HCT116 (cell line): ENCODE results near the gene VSIG4. TPM values are rescaled to one million over a fixed set of nuclear protein-coding genes. Genes with fewer than 3 reads are reported as not detected.

ENCODE experiments used
- ATAC-seq: fragments of 200-7000 bp; cut with Tn5 transposase; 2 replicates; pipeline ENCODE4 v1.9.1; 2020; ENCODE audit warnings: mild to moderate bottlenecking, moderate library complexity
- BruUV-seq: library from RNA; stranded (reverse); fragments of 400-500 nt; replicated peaks from 2 replicates; lab custom pipeline; 2021; lab: Mats Ljungman, UMichigan
- CTCF ChIA-PET: fragments of 300-600 bp; sonication (Branson Sonifier 250); formaldehyde crosslinking; loops from one replicate; lab custom pipeline; 2021; ENCODE audit warnings: antibody characterized with exemption; lab: Charles Lee
- POLR2A ChIA-PET: fragments of 300-600, 350-600 bp; sonication (Branson Sonifier 250); formaldehyde crosslinking; loops from one replicate; lab custom pipeline; 2021; ENCODE audit warnings: antibody characterized with exemption; lab: Charles Lee
- RAD21 ChIA-PET, 2 experiments: fragments of 300-600 bp; sonication (Branson Sonifier 250); formaldehyde crosslinking; loops; one replicate each; lab custom pipeline; 2023; ENCODE audit warnings: low total read pairs in 2 of 2; ENCODE audit not compliant: uncharacterized antibody in 2 of 2, unreplicated experiment in 2 of 2, low non-redundant PET in 1 of 2; lab: Charles Lee
- DNase-seq: peaks from one replicate; pipeline ENCODE4 v3.0.0-alpha.2; 2010; ENCODE audit warnings: low read depth, low spot score
- H2AFZ ChIP-seq: fragments of 200-600 bp; shearing (Covaris generic), sonication (generic); 2 replicates; pipeline ENCODE4 v1.6.1; 2017; ENCODE audit warnings: low read depth, mixed run types, mixed read lengths, antibody characterized with exemption, low read length; ENCODE audit not compliant: poor library complexity, severe bottlenecking
- H3K27ac ChIP-seq: 2 replicates; pipeline ENCODE4 v1.5.1; 2012; ENCODE audit warnings: low read depth, low read length
- H3K27me3 ChIP-seq: fragments of 200-600 bp; sonication (generic); 2 replicates; pipeline ENCODE4 v1.6.1; 2016; ENCODE audit warnings: mixed run types, low read length, mixed read lengths; ENCODE audit not compliant: insufficient read depth
- H3K36me3 ChIP-seq, 2 experiments: fragments of 200-500 bp in 1 of 2; fragments of 200-600 bp in 1 of 2; sonication (Bioruptor generic) in 1 of 2; sonication (generic) in 1 of 2; 2 replicates each; pipeline versions ENCODE4 v1.5.1 to v1.6.1; 2014 to 2016; ENCODE audit warnings: low read length in 2 of 2, inconsistent platforms in 1 of 2, mixed read lengths in 1 of 2, mixed run types in 1 of 2; ENCODE audit not compliant: insufficient read depth in 2 of 2, control insufficient read depth in 1 of 2
- H3K4me1 ChIP-seq, 2 experiments: fragments of 200-600 bp in 1 of 2; sonication (generic) in 1 of 2; 2 replicates each; pipeline versions ENCODE4 v1.5.1 to v1.6.1; 2012 to 2017; ENCODE audit warnings: low read length in 2 of 2, inconsistent platforms in 1 of 2, mild to moderate bottlenecking in 1 of 2, mixed read lengths in 1 of 2, mixed run types in 1 of 2, moderate library complexity in 1 of 2; ENCODE audit not compliant: insufficient read depth in 2 of 2, control insufficient read depth in 1 of 2
- H3K4me2 ChIP-seq: fragments of 200-600 bp; sonication (generic); 2 replicates; pipeline ENCODE4 v1.6.1; 2017; ENCODE audit warnings: mixed run types, low read length, mixed read lengths
- H3K4me3 ChIP-seq, 2 experiments: fragments of 200-600 bp in 1 of 2; sonication (generic) in 1 of 2; replicated peaks in 1 of 2; 2 replicates each; pipeline ENCODE4 v1.5.1; 2011 to 2016; ENCODE audit warnings: low read length in 2 of 2, control low read depth in 1 of 2, low read depth in 1 of 2, mild to moderate bottlenecking in 1 of 2, mixed read lengths in 1 of 2, mixed run types in 1 of 2
- H3K79me2 ChIP-seq: fragments of 200-600 bp; sonication (generic); 2 replicates; pipeline ENCODE4 v1.6.1; 2017; ENCODE audit warnings: mild to moderate bottlenecking, mixed run types, low read length, moderate library complexity, mixed read lengths; ENCODE audit not compliant: insufficient read depth
- H3K9ac ChIP-seq: fragments of 200-600 bp; sonication (generic); 2 replicates; pipeline ENCODE4 v1.6.1; 2016; ENCODE audit warnings: low read length, mixed read lengths
- H3K9me2 ChIP-seq: fragments of 200-600 bp; sonication (generic), shearing (Covaris generic); 2 replicates; pipeline ENCODE4 v1.6.1; 2017; ENCODE audit warnings: mixed run types, mild to moderate bottlenecking, moderate library complexity; ENCODE audit not compliant: insufficient read depth
- H3K9me3 ChIP-seq, 2 experiments: fragments of 200-500 bp in 1 of 2; fragments of 200-600 bp in 1 of 2; sonication (Bioruptor generic) in 1 of 2; sonication (generic) in 1 of 2; 2 replicates each; pipeline ENCODE4 v1.6.1; 2014 to 2017; ENCODE audit warnings: low read length in 2 of 2, mixed read lengths in 2 of 2, inconsistent platforms in 1 of 2, low read depth in 1 of 2, mild to moderate bottlenecking in 1 of 2, mixed run types in 1 of 2, moderate library complexity in 1 of 2; ENCODE audit not compliant: control insufficient read depth in 1 of 2, insufficient read depth in 1 of 2
- H4K20me1 ChIP-seq: fragments of 200-600 bp; sonication (generic), shearing (Covaris generic); 2 replicates; pipeline ENCODE4 v1.6.1; 2017; ENCODE audit warnings: mixed run types, mild to moderate bottlenecking, moderate library complexity; ENCODE audit not compliant: insufficient read depth
- CBX3 ChIP-seq: IDR thresholded peaks from 2 replicates; pipeline ENCODE4 v1.6.1; 2012; ENCODE audit warnings: low read depth
- EGR1 ChIP-seq: IDR thresholded peaks from 2 replicates; pipeline ENCODE4 v1.6.1; 2012; ENCODE audit warnings: low read depth
- FOSL1 ChIP-seq: IDR thresholded peaks from 2 replicates; pipeline ENCODE4 v1.6.1; 2012; ENCODE audit warnings: low read depth
- POLR2AphosphoS5 ChIP-seq: IDR thresholded peaks from 2 replicates; pipeline ENCODE4 v1.6.1; 2011; ENCODE audit warnings: mild to moderate bottlenecking, low read depth, low read length, moderate library complexity
- SP1 ChIP-seq: IDR thresholded peaks from 2 replicates; pipeline ENCODE4 v1.6.1; 2012; ENCODE audit warnings: low read depth
- YY1 ChIP-seq: IDR thresholded peaks from 2 replicates; pipeline ENCODE4 v1.6.1; 2011; ENCODE audit warnings: low read length, low read depth, moderate library complexity, mild to moderate bottlenecking; ENCODE audit not compliant: insufficient replicate concordance; ENCODE audit errors: extremely low read depth
- intact Hi-C: fragments of 100-400 bp; cut with micrococcal nuclease; formaldehyde crosslinking; loops from 2 replicates; pipeline ENCODE4 v1.10.0; 2022
- total RNA-seq: library from RNA; stranded (reverse); gene quantifications from one replicate; pipeline ENCODE4 v1.2.1, GENCODE V29; 2021; ENCODE audit not compliant: unreplicated experiment
- TF ChIP-seq, protein P1 (sequence below): IDR thresholded peaks from 2 replicates; pipeline ENCODE4 v1.6.1; 2011; ENCODE audit warnings: mild to moderate bottlenecking, low read length, moderate library complexity; ENCODE audit not compliant: insufficient replicate concordance; ENCODE audit errors: extremely low read depth

Gene VSIG4
- total RNA-seq, 1 experiment from 2014 or later, result 0.59 TPM

DNA sequence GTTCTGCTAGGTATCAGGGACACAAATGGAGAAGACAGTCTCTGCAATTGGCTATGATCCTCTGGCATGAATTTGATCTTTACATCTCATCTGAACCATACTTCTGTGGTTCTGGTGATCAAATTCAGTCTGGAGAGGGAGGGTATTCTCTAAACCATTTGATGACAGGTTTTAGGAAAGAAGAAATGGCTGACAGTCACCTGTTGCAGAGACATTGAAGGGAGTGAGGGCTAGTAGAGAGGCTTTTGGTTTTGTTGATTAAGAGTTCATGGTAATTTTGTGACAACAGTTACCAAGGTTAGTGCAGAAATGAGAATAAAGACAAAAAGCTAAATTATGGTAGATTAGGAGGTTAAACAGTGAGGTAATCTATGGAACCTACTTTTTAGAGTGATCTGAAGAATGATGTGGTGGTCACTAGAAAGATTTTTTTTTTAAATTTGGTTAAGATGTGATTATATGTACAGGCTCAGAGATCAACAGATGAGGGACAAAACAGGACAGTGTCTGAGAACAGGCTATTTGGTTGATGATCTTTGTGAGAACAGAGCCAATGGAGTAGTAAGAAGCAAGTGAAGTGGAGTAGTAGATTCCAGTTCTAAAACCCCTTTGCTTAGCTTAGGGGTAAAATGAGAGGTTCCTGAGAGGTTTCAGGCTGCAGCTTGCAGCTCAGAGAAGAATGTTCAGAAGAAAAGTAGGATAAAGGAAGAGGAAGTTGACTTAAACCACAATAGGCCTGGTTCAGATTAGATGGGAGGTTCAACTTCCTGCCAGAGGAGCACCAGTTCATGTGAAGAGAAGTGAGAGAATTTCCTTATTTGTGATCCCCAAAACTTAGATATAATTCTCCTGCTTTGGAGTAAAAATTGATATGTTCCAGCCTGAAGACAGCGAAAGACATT is 34.7 kb downstream of the VSIG4 start:
- no peak overlapping the region for H2AFZ ChIP-seq
- H4K20me1 ChIP-seq, result no peaks in the 10 kb centered on the region
- no peaks in the 10 kb centered on the region for H3K36me3 ChIP-seq
- intact Hi-C loops, result no loop called here
- no peaks in the 10 kb centered on the region for H3K79me2 ChIP-seq
- H3K4me1 ChIP-seq, result no peaks in the 10 kb centered on the region
- TF ChIP-seq POLR2AphosphoS5 (no peak), CBX3 (no peak), YY1 (no peak), FOSL1 (no peak), SP1 (no peak), EGR1 (no peak)
- TF ChIP-seq, protein P1, sequence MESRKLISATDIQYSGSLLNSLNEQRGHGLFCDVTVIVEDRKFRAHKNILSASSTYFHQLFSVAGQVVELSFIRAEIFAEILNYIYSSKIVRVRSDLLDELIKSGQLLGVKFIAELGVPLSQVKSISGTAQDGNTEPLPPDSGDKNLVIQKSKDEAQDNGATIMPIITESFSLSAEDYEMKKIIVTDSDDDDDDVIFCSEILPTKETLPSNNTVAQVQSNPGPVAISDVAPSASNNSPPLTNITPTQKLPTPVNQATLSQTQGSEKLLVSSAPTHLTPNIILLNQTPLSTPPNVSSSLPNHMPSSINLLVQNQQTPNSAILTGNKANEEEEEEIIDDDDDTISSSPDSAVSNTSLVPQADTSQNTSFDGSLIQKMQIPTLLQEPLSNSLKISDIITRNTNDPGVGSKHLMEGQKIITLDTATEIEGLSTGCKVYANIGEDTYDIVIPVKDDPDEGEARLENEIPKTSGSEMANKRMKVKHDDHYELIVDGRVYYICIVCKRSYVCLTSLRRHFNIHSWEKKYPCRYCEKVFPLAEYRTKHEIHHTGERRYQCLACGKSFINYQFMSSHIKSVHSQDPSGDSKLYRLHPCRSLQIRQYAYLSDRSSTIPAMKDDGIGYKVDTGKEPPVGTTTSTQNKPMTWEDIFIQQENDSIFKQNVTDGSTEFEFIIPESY, result no peak
- H3K4me2 ChIP-seq, result no peak overlapping the region
- DNase-seq, result no peak
- no peaks in the 10 kb centered on the region for H3K9me2 ChIP-seq
- ChIA-PET POLR2A (no interaction called here), RAD21 (no interaction called here), CTCF (no interaction called here)
- no peaks in the 10 kb centered on the region for H3K9me3 ChIP-seq
- no TSS peak for BruUV-seq
- H3K9ac ChIP-seq, result no peak overlapping the region
- no peaks in the 10 kb centered on the region for H3K27me3 ChIP-seq
- H3K27ac ChIP-seq, result no peak overlapping the region
- no peak for ATAC-seq
- H3K4me3 ChIP-seq, result no peak overlapping the region
